ENCODE measurements around the gene AUTS2. TPM values are rescaled to one million over a fixed set of nuclear protein-coding genes. Genes with fewer than 3 reads are reported as not detected.
"Not testable (repeated sequence)": the region's sequence is repeated elsewhere in the genome, so short reads cannot be mapped to it uniquely, and the experiment has no call there.

AUTS2 gene
- total RNA-seq, 1 donor from 2014 or later: 0.79 TPM

GRCh38 chr7:70338015-70338414, 739.7 kb downstream of the AUTS2 start:
- no peak for DNase-seq (ENCODE audit: low read depth in 2 of 2)

- no peak for DNase-seq (ENCODE audit: low read depth in 2 of 2)
Observed at GRCh38 chr7:70340236-70340635, 742.0 kb downstream of the AUTS2 start.

- DNase-seq (ENCODE audit: low read depth in 2 of 2): no peak
Observed at GRCh38 chr7:70341446-70341845, 743.2 kb downstream of the AUTS2 start.

GRCh38 chr7:70343519-70343918, 745.2 kb downstream of the AUTS2 start:
- no peak for DNase-seq (ENCODE audit: low read depth in 2 of 2)

- DNase-seq (ENCODE audit: low read depth in 2 of 2): no peak
Observed at GRCh38 chr7:70344726-70345125, 746.5 kb downstream of the AUTS2 start.

GRCh38 chr7:70346844-70347462, 748.7 kb downstream of the AUTS2 start:
- no peak for DNase-seq (ENCODE audit: low read depth in 2 of 2)

GRCh38 chr7:70347463-70348254, 749.4 kb downstream of the AUTS2 start:
- no peak for DNase-seq (ENCODE audit: low read depth in 2 of 2)

- no peak for DNase-seq (ENCODE audit: low read depth in 2 of 2)
Observed at GRCh38 chr7:70349031-70349430, 750.8 kb downstream of the AUTS2 start.

GRCh38 chr7:70349819-70350218, 751.5 kb downstream of the AUTS2 start:
- DNase-seq (ENCODE audit: low read depth in 2 of 2): no peak

GRCh38 chr7:70352088-70352487, 753.8 kb downstream of the AUTS2 start:
- DNase-seq (ENCODE audit: low read depth in 2 of 2): no peak

GRCh38 chr7:70352906-70353305, 754.6 kb downstream of the AUTS2 start:
- no peak for DNase-seq (ENCODE audit: low read depth in 2 of 2)

- no peak for DNase-seq (ENCODE audit: low read depth in 2 of 2)
Observed at GRCh38 chr7:70353330-70353945, 755.2 kb downstream of the AUTS2 start.

- DNase-seq (ENCODE audit: low read depth in 2 of 2): no peak
Observed at GRCh38 chr7:70353946-70354335, 755.7 kb downstream of the AUTS2 start.

- no peak for DNase-seq (ENCODE audit: low read depth in 2 of 2)
Observed at GRCh38 chr7:70354409-70355169, 756.3 kb downstream of the AUTS2 start.

GRCh38 chr7:70355198-70356020, 757.1 kb downstream of the AUTS2 start:
- no peak for DNase-seq (ENCODE audit: low read depth in 2 of 2)

GRCh38 chr7:70356085-70356786, 758.0 kb downstream of the AUTS2 start:
- DNase-seq (ENCODE audit: low read depth in 2 of 2): no peak

- DNase-seq (ENCODE audit: low read depth in 2 of 2): no peak
Observed at GRCh38 chr7:70356787-70357328, 758.6 kb downstream of the AUTS2 start.

- no peak for DNase-seq (ENCODE audit: low read depth in 2 of 2)
Observed at GRCh38 chr7:70360557-70360956, 762.3 kb downstream of the AUTS2 start.

- no peak for DNase-seq (ENCODE audit: low read depth in 2 of 2)
Observed at GRCh38 chr7:70361821-70362220, 763.5 kb downstream of the AUTS2 start.

- DNase-seq (ENCODE audit: low read depth in 2 of 2): not testable (repeated sequence)
Observed at GRCh38 chr7:70364393-70364792, 766.1 kb downstream of the AUTS2 start.
